Body of pancreas (tissue), 4 donors: ENCODE measurements around the gene ASB2.

ENCODE experiments used
- POLR2A ChIP-seq, 3 donors: fragments of 450-650 bp; IDR thresholded peaks; one replicate each; pipeline ENCODE4 v1.6.1; 2016; ENCODE audit warnings: antibody characterized with exemption in 3 of 3, mild to moderate bottlenecking in 2 of 3
- TF ChIP-seq, protein P1 (sequence below), 7 experiments: fragments of 450-650 bp in 4 of 7; fragments of 200-600 bp in 3 of 7; sonication (generic) in 3 of 7; IDR thresholded peaks; one replicate each; pipeline ENCODE4 v1.5.1; 2016 to 2019; ENCODE audit warnings: antibody characterized with exemption in 7 of 7

DNA sequence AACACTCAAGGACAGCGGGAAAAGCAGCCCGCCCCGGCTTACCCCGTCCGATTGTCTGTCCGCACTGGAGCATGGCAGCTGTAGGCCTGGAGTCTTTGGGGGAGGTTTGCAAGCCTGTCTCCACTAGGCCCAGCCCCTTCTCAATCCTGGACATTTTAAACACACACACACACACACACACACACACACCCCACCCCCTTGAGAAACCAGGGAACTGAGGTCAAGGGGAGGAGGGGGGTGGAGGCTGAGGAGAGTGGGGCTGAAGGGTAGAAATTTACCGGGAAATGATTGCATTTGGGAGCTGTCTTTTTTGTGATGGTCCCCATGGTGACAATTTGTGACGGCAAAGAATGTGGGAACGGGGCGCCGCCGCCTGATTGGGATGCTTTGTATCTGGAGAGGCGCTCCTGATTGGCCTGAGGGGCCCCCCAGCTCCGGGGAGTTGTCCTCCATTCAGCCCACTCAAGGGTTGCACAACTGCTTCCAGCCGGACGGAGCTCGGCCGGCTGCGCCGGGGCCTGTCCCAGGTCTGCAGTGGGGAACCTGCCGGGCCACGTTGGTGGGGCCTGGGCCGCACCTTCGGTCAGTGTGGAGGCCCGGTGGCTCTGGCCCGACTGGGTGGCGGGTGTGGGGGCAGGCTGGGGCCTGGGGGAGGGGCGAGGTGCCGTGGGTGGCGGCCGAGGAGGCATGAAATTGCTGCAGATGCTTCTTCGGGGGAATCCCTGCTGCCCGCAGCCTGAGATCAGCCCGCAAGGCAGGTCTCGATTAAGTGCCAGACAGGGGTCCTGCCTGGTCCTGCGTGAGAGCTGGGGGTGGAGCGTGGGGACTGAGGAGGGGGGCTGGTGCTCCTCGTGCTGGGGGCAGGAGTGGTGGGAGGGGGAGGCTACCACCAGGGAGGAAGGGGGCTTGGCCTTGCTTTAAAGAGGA, 49.2 kb downstream of the ASB2 start, which contains the start of gene FAM181A:
- no peak for TF ChIP-seq POLR2A (IDR thresholded peaks at IDR 0.05)
- TF ChIP-seq, protein P1, sequence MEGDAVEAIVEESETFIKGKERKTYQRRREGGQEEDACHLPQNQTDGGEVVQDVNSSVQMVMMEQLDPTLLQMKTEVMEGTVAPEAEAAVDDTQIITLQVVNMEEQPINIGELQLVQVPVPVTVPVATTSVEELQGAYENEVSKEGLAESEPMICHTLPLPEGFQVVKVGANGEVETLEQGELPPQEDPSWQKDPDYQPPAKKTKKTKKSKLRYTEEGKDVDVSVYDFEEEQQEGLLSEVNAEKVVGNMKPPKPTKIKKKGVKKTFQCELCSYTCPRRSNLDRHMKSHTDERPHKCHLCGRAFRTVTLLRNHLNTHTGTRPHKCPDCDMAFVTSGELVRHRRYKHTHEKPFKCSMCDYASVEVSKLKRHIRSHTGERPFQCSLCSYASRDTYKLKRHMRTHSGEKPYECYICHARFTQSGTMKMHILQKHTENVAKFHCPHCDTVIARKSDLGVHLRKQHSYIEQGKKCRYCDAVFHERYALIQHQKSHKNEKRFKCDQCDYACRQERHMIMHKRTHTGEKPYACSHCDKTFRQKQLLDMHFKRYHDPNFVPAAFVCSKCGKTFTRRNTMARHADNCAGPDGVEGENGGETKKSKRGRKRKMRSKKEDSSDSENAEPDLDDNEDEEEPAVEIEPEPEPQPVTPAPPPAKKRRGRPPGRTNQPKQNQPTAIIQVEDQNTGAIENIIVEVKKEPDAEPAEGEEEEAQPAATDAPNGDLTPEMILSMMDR (IDR thresholded peaks at IDR 0.05): no peak
